Measurements from ENCODE around the gene SUPT20HL2. TPM values are rescaled to one million over a fixed set of nuclear protein-coding genes. Genes with fewer than 3 reads are reported as not detected.

SUPT20HL2 gene
- total and polyA plus RNA-seq, 10 of the 15 experiments (the other 5 are each of a cell fraction or from before 2014, with no cell fraction given): not detected

DNA sequence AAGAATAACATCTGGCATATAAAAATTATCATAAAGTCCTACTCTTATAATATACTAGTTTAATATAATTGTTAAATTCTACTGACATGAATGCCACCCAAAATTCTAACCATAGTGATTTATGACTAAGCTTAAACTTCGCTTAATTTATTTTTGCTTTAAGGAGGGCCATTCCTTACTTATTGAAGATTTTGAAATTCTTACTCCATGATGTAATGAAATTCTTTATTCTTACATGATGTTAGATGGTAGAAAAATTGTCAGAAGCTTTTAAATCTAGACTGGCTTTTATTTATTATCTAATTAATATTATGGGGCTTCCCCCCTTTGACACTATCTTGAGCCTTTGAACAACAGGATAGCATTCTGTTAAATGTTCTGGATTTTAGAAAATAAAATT, 19.5 kb upstream of the SUPT20HL2 start:
- no peaks in the 10 kb centered on the region for H3K9me3 ChIP-seq (replicated peaks; ENCODE audit: control insufficient read depth, insufficient read depth, low read length)
- no peak overlapping the region for H3K4me2 ChIP-seq (ENCODE audit: control insufficient read depth, insufficient read depth)
- CTCF ChIA-PET: no interaction called here
- no TSS peak for BruUV-seq (replicated peaks)
- H3K27me3 ChIP-seq (replicated peaks in 1 of 2; ENCODE audit: control insufficient read depth in 2 of 2, insufficient read depth in 2 of 2, low read length in 1 of 2): no peaks in the 10 kb centered on the region
- no peaks in the 10 kb centered on the region for H3K79me2 ChIP-seq (ENCODE audit: control insufficient read depth, insufficient read depth, low read length)
- RAD21 ChIA-PET (ENCODE audit: unreplicated experiment): no interaction called here
- no peaks in the 10 kb centered on the region for H3K36me3 ChIP-seq (ENCODE audit: control insufficient read depth in 2 of 2, insufficient read depth in 2 of 2, low read length in 1 of 2)
- H2AFZ ChIP-seq (ENCODE audit: control insufficient read depth, low read depth, low read length): no peak overlapping the region
- WGBS (ENCODE audit: insufficient coverage, insufficient replicate concordance, low lambda C conversion rate, missing lambda C conversion rate): 40% methylated on average over 1 of the region's 1 CpG
- in situ Hi-C loops (cut with MboI) (no loop called here), intact Hi-C loops (cut with micrococcal nuclease; ENCODE audit: unreplicated experiment) (no loop called here)
- H4K20me1 ChIP-seq (ENCODE audit: control insufficient read depth, insufficient read depth): no peaks in the 10 kb centered on the region
- POLR2A ChIA-PET: interaction anchor here (0.6 kb wide), 1 partner anchor 622 kb away, joined by 3 read pairs; no protein-coding TSS in a partner anchor
- DNase-seq (ENCODE audit: low read depth, low spot score) (no peak), ATAC-seq (no peak), FAIRE-seq (no peak)
- H3K4me1 ChIP-seq (ENCODE audit: control insufficient read depth, insufficient read depth, low read length): no peaks in the 10 kb centered on the region
- H3K27ac ChIP-seq (ENCODE audit: control insufficient read depth, insufficient read depth): no peak overlapping the region
- no peak overlapping the region for H3K4me3 ChIP-seq
- no peak overlapping the region for H3K9ac ChIP-seq (ENCODE audit: control insufficient read depth, insufficient read depth, low read length)
- SMC1A ChIA-PET (ENCODE audit: uncharacterized antibody, unreplicated experiment): no interaction called here
- TF ChIP-seq CBX3 (IDR thresholded peaks at IDR 0.05; ENCODE audit: borderline replicate concordance, low read depth) (no peak), CBX5 (IDR thresholded peaks at IDR 0.05; ENCODE audit: low read depth) (no peak), NFYA (IDR thresholded peaks at IDR 0.05; ENCODE audit: borderline replicate concordance, low read depth, low read length) (no peak), POLR2AphosphoS5 (IDR thresholded peaks at IDR 0.05; ENCODE audit: low read length) (no peak), PAX5 (IDR thresholded peaks at IDR 0.05; ENCODE audit: borderline replicate concordance, low read depth, low read length) (no peak), NR2F1 (conservative IDR thresholded peaks at IDR 0.05) (no peak), CREM (IDR thresholded peaks at IDR 0.05; ENCODE audit: low read depth) (no peak), KAT2A (conservative IDR thresholded peaks at IDR 0.05; ENCODE audit: control insufficient read depth, low read depth, low read length) (no peak), NR2C1 (IDR thresholded peaks at IDR 0.05) (no peak), MEF2A (IDR thresholded peaks at IDR 0.05; ENCODE audit: insufficient read depth, low read depth, low read length) (no peak)
- TF ChIP-seq, protein P1, sequence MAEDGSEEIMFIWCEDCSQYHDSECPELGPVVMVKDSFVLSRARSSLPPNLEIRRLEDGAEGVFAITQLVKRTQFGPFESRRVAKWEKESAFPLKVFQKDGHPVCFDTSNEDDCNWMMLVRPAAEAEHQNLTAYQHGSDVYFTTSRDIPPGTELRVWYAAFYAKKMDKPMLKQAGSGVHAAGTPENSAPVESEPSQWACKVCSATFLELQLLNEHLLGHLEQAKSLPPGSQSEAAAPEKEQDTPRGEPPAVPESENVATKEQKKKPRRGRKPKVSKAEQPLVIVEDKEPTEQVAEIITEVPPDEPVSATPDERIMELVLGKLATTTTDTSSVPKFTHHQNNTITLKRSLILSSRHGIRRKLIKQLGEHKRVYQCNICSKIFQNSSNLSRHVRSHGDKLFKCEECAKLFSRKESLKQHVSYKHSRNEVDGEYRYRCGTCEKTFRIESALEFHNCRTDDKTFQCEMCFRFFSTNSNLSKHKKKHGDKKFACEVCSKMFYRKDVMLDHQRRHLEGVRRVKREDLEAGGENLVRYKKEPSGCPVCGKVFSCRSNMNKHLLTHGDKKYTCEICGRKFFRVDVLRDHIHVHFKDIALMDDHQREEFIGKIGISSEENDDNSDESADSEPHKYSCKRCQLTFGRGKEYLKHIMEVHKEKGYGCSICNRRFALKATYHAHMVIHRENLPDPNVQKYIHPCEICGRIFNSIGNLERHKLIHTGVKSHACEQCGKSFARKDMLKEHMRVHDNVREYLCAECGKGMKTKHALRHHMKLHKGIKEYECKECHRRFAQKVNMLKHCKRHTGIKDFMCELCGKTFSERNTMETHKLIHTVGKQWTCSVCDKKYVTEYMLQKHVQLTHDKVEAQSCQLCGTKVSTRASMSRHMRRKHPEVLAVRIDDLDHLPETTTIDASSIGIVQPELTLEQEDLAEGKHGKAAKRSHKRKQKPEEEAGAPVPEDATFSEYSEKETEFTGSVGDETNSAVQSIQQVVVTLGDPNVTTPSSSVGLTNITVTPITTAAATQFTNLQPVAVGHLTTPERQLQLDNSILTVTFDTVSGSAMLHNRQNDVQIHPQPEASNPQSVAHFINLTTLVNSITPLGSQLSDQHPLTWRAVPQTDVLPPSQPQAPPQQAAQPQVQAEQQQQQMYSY (CRISPR knock-in tag; IDR thresholded peaks at IDR 0.05): no peak
- TF ChIP-seq, protein P2, sequence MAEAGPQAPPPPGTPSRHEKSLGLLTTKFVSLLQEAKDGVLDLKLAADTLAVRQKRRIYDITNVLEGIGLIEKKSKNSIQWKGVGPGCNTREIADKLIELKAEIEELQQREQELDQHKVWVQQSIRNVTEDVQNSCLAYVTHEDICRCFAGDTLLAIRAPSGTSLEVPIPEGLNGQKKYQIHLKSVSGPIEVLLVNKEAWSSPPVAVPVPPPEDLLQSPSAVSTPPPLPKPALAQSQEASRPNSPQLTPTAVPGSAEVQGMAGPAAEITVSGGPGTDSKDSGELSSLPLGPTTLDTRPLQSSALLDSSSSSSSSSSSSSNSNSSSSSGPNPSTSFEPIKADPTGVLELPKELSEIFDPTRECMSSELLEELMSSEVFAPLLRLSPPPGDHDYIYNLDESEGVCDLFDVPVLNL (IDR thresholded peaks at IDR 0.05; ENCODE audit: low read depth, low read length): no peak
- TF ChIP-seq, protein P3, sequence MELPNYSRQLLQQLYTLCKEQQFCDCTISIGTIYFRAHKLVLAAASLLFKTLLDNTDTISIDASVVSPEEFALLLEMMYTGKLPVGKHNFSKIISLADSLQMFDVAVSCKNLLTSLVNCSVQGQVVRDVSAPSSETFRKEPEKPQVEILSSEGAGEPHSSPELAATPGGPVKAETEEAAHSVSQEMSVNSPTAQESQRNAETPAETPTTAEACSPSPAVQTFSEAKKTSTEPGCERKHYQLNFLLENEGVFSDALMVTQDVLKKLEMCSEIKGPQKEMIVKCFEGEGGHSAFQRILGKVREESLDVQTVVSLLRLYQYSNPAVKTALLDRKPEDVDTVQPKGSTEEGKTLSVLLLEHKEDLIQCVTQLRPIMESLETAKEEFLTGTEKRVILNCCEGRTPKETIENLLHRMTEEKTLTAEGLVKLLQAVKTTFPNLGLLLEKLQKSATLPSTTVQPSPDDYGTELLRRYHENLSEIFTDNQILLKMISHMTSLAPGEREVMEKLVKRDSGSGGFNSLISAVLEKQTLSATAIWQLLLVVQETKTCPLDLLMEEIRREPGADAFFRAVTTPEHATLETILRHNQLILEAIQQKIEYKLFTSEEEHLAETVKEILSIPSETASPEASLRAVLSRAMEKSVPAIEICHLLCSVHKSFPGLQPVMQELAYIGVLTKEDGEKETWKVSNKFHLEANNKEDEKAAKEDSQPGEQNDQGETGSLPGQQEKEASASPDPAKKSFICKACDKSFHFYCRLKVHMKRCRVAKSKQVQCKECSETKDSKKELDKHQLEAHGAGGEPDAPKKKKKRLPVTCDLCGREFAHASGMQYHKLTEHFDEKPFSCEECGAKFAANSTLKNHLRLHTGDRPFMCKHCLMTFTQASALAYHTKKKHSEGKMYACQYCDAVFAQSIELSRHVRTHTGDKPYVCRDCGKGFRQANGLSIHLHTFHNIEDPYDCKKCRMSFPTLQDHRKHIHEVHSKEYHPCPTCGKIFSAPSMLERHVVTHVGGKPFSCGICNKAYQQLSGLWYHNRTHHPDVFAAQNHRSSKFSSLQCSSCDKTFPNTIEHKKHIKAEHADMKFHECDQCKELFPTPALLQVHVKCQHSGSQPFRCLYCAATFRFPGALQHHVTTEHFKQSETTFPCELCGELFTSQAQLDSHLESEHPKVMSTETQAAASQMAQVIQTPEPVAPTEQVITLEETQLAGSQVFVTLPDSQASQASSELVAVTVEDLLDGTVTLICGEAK (IDR thresholded peaks at IDR 0.05; ENCODE audit: borderline replicate concordance): no peak
- TF ChIP-seq, protein P4, sequence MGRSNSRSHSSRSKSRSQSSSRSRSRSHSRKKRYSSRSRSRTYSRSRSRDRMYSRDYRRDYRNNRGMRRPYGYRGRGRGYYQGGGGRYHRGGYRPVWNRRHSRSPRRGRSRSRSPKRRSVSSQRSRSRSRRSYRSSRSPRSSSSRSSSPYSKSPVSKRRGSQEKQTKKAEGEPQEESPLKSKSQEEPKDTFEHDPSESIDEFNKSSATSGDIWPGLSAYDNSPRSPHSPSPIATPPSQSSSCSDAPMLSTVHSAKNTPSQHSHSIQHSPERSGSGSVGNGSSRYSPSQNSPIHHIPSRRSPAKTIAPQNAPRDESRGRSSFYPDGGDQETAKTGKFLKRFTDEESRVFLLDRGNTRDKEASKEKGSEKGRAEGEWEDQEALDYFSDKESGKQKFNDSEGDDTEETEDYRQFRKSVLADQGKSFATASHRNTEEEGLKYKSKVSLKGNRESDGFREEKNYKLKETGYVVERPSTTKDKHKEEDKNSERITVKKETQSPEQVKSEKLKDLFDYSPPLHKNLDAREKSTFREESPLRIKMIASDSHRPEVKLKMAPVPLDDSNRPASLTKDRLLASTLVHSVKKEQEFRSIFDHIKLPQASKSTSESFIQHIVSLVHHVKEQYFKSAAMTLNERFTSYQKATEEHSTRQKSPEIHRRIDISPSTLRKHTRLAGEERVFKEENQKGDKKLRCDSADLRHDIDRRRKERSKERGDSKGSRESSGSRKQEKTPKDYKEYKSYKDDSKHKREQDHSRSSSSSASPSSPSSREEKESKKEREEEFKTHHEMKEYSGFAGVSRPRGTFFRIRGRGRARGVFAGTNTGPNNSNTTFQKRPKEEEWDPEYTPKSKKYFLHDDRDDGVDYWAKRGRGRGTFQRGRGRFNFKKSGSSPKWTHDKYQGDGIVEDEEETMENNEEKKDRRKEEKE (IDR thresholded peaks at IDR 0.05): no peak
